Muscle of leg (tissue), 11 donors: ENCODE data around the gene ATP1A2. TPM values are rescaled to one million over a fixed set of nuclear protein-coding genes. Genes with fewer than 3 reads are reported as not detected.

Experiments
- DNase-seq: peaks from one replicate; pipeline ENCODE4 v3.0.0; 2013
- H3K27ac ChIP-seq: one replicate; pipeline ENCODE4 v1.5.1; 2013; ENCODE audit warnings: mild to moderate bottlenecking, low read length, control low read depth
- H3K27me3 ChIP-seq: one replicate; pipeline ENCODE4 v1.6.1; 2013; ENCODE audit warnings: low read length; ENCODE audit not compliant: control insufficient read depth, insufficient read depth
- H3K36me3 ChIP-seq: one replicate; pipeline ENCODE4 v1.6.1; 2013; ENCODE audit warnings: low read length; ENCODE audit not compliant: control insufficient read depth, insufficient read depth
- H3K4me1 ChIP-seq: one replicate; pipeline ENCODE4 v1.6.1; 2013; ENCODE audit warnings: low read length; ENCODE audit not compliant: control insufficient read depth, insufficient read depth
- H3K4me3 ChIP-seq: one replicate; pipeline ENCODE4 v1.5.1; 2013; ENCODE audit warnings: low read length, control low read depth
- H3K9me3 ChIP-seq: replicated peaks from 2 replicates; pipeline ENCODE4 v1.6.1; 2013; ENCODE audit warnings: low read depth, low read length; ENCODE audit not compliant: control insufficient read depth
- WGBS: methylation state at CpG from one replicate; pipeline ENCODE4 v1.1.5; 2013; ENCODE audit warnings: missing lambda C conversion rate; ENCODE audit not compliant: insufficient coverage; 5-methylcytosine and 5-hydroxymethylcytosine counted together
- polyA plus RNA-seq, 8 donors: library from polyadenylated mRNA; unstranded; fragments of 120-200 nt; gene quantifications; one replicate each; pipeline versions ENCODE4 v1.2.1 to v1.2.3, GENCODE V29; 2013; ENCODE audit warnings: inconsistent platforms in 1 of 8, low replicate concordance in 1 of 8; ENCODE audit not compliant: insufficient read length in 8 of 8, insufficient read depth in 1 of 8
- total RNA-seq: library from RNA; stranded (reverse); fragments of 120-200 nt; gene quantifications from one replicate; pipeline ENCODE4 v1.2.4, GENCODE V29; 2013

ATP1A2 gene
- total and polyA plus RNA-seq, 9 donors, result 44.6 to 85.6 (median 58.1) TPM

GRCh38 chr1:160168016-160168415 lies 52.5 kb downstream of the ATP1A2 start:
- no peak for DNase-seq
- WGBS, result 63% methylated on average over 3 of the region's 5 CpGs
- H3K9me3 ChIP-seq, result no peaks in the 10 kb centered on the region
- peaks cover 20% of the 10 kb centered on the region for H3K4me1 ChIP-seq
- no peak overlapping the region for H3K27ac ChIP-seq
- H3K4me3 ChIP-seq, result no peak overlapping the region
- H3K36me3 ChIP-seq, result no peaks in the 10 kb centered on the region
- H3K27me3 ChIP-seq, result no peaks in the 10 kb centered on the region

- H3K36me3 ChIP-seq, result no peaks in the 10 kb centered on the region
- H3K4me3 ChIP-seq, result no peak overlapping the region
- 43% methylated on average over 7 of the region's 13 CpGs for WGBS
- no peaks in the 10 kb centered on the region for H3K9me3 ChIP-seq
- peak overlapping the region; percentile 40 for H3K27ac ChIP-seq
- peak; percentile 57 for DNase-seq
- H3K4me1 ChIP-seq, result peaks cover 20% of the 10 kb centered on the region
- no peaks in the 10 kb centered on the region for H3K27me3 ChIP-seq
Measured at GRCh38 chr1:160168609-160169369, 53.2 kb downstream of the ATP1A2 start.

- no peak overlapping the region for H3K27ac ChIP-seq
- no peaks in the 10 kb centered on the region for H3K36me3 ChIP-seq
- WGBS, result 50% methylated on average over 12 of the region's 15 CpGs
Measured at GRCh38 chr1:160169553-160170399, 54.2 kb downstream of the ATP1A2 start.

DNA sequence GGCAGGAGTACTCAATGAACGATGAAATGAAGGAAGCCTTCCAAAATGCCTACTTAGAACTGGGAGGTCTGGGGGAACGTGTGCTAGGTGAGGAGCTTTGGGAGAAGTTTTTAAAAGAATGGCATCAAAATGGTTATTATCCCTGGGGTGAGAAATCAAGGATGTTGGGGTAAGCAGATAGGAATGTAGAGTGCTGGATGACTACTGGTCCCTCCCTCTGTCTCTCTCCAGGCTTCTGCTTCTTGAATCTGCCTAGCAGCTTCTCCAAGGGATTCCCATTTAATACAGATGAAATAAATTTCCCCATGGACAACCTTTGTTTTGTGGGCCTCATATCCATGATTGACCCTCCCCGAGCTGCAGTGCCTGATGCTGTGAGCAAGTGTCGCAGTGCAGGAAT lies 55.8 kb downstream of the ATP1A2 start:
- Histone ChIP-seq H3K27ac (no peak overlapping the region), H3K27me3 (no peaks in the 10 kb centered on the region), H3K36me3 (no peaks in the 10 kb centered on the region), H3K9me3 (no peaks in the 10 kb centered on the region), H3K4me3 (no peak overlapping the region), H3K4me1 (peaks cover 20% of the 10 kb centered on the region)
- no peak for DNase-seq
- WGBS, result 74% methylated on average over 4 of the region's 4 CpGs

More at GRCh38 chr1:160169553-160170399, 54.2 kb downstream of the ATP1A2 start:
- Histone ChIP-seq H3K9me3 (no peaks in the 10 kb centered on the region), H3K27me3 (no peaks in the 10 kb centered on the region), H3K4me3 (no peak overlapping the region), H3K4me1 (peaks cover 20% of the 10 kb centered on the region)
- DNase-seq, result no peak

DNA sequence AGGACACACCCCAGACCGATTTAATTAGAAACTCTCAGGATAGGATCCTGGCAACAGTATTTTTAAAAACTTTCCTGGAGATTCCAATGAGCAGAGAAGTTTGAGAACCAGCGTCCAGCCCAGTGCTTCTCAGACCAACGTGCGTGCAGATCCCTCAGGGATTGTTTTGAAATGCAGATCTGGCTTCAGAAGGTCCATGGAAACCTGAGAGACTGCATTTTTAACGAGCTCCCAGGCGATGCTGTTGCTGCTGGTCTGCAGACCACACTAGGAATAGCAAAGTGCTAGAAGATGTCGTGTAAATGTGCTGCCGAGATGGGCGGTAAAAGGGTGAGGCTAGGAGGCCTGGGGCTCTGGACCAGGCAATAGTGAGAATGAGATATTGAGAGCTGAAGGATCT lies 56.4 kb downstream of the ATP1A2 start:
- Histone ChIP-seq H3K9me3 (no peaks in the 10 kb centered on the region), H3K27ac (no peak overlapping the region), H3K36me3 (no peaks in the 10 kb centered on the region), H3K4me3 (no peak overlapping the region), H3K4me1 (peaks cover 19% of the 10 kb centered on the region), H3K27me3 (no peaks in the 10 kb centered on the region)
- DNase-seq, result no peak
- WGBS, result 40% methylated on average over 9 of the region's 9 CpGs

- peak overlapping the region; percentile 13 for H3K27ac ChIP-seq
- DNase-seq, result no peak
- no peaks in the 10 kb centered on the region for H3K4me1 ChIP-seq
- no peaks in the 10 kb centered on the region for H3K36me3 ChIP-seq
- no peak overlapping the region for H3K4me3 ChIP-seq
- no peaks in the 10 kb centered on the region for H3K27me3 ChIP-seq
- 100% methylated on average over 1 of the region's 2 CpGs for whole genome bisulfite sequencing
- H3K9me3 ChIP-seq, result no peaks in the 10 kb centered on the region
Measured at GRCh38 chr1:160177231-160177630, 61.7 kb downstream of the ATP1A2 start.

- Histone ChIP-seq H3K9me3 (no peaks in the 10 kb centered on the region), H3K4me1 (no peaks in the 10 kb centered on the region), H3K27ac (peak overlapping the region; percentile 13), H3K27me3 (no peaks in the 10 kb centered on the region), H3K4me3 (no peak overlapping the region), H3K36me3 (no peaks in the 10 kb centered on the region)
- no peak for DNase-seq
- no CpG with 5 or more reads among the region's 1 CpG for WGBS
Measured at GRCh38 chr1:160177667-160178066, 62.1 kb downstream of the ATP1A2 start.

DNA sequence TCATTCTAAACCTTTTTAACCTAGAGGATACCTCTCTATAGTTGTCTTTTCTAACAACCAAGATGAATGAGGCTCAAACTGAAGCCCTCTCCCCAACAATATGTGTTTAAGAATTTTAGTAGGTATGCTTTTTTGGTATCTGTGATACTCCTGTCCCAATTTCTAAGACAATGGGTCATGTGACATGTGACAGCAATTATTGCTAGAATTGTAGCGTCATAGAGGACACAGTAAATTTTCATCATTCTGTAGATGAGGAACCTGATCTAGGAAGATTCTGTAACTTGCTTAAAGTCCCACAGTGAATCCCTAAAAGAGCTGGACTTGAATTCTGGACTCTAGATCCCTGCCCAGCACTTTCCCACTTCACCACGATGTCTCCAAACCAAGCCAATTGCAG lies 63.2 kb downstream of the ATP1A2 start:
- Histone ChIP-seq H3K9me3 (no peaks in the 10 kb centered on the region), H3K4me3 (no peak overlapping the region), H3K27ac (no peak overlapping the region), H3K27me3 (no peaks in the 10 kb centered on the region), H3K36me3 (no peaks in the 10 kb centered on the region), H3K4me1 (no peaks in the 10 kb centered on the region)
- no peak for DNase-seq
- WGBS, result 100% methylated on average over 1 of the region's 2 CpGs

DNA sequence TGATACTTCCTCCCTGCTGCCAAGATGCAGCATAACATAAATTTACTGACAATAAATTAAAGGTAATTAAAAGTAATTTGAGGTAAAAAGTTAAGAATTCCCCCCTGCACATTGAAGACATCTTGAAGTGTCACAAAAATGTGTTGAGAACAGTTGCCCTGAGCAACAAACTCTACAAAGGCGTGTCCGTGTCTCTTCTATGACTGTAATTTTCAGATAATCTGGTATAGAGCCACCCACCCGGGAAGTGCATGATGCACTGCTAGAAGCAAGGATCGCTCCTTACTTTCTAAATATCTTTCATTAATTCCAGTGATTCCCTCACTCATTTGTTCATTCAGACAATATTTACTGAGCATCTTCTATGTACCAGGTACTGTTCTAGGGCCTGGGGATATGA lies 63.8 kb downstream of the ATP1A2 start:
- Histone ChIP-seq H3K4me1 (no peaks in the 10 kb centered on the region), H3K36me3 (no peaks in the 10 kb centered on the region), H3K27me3 (no peaks in the 10 kb centered on the region), H3K4me3 (no peak overlapping the region), H3K9me3 (no peaks in the 10 kb centered on the region), H3K27ac (no peak overlapping the region)
- no peak for DNase-seq
- 94% methylated on average over 2 of the region's 4 CpGs for WGBS

DNA sequence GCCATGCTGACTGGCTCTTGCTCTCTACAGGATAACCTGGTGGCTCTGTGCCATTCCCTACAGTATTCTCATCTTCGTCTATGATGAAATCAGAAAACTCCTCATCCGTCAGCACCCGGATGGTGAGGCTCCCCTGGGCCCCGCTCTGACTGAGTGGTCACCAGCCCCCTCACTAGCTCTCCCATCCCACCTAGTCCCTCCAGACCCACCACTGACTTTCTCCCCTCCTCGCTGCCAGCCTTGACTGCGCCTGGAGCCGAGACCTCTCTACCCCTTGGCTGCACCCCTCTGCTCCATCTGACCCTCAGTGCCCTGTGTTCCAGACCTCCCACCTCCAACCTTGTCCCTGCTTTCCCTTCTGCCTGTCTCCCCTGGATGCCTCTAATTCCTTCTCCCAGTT lies 70.7 kb downstream of the ATP1A2 start:
- WGBS, result 90% methylated on average over 7 of the region's 7 CpGs
- Histone ChIP-seq H3K4me3 (no peak overlapping the region), H3K4me1 (peaks cover 38% of the 10 kb centered on the region), H3K36me3 (no peaks in the 10 kb centered on the region), H3K9me3 (no peaks in the 10 kb centered on the region), H3K27ac (no peak overlapping the region), H3K27me3 (no peaks in the 10 kb centered on the region)
- no peak for DNase-seq
